Neural cell (in vitro differentiated cells): Measurements from ENCODE around the gene EXOC2. TPM values are rescaled to one million over a fixed set of nuclear protein-coding genes. Genes with fewer than 3 reads are reported as not detected.

Experiments used
- H2AFZ ChIP-seq: fragments of 200-600, 300-800 bp; sonication (generic), shearing (Covaris generic); 2 replicates; pipeline ENCODE4 v1.6.0; 2014; ENCODE audit warnings: low read depth, mild to moderate bottlenecking, antibody characterized with exemption, low read length, moderate library complexity
- H3F3A ChIP-seq: fragments of 200-600 bp; shearing (Covaris generic); 2 replicates; pipeline ENCODE4 v1.6.1; 2016; ENCODE audit warnings: mild to moderate bottlenecking, moderate library complexity, mixed read lengths, antibody characterized with exemption, low read length; ENCODE audit not compliant: insufficient read depth, poor library complexity, severe bottlenecking
- H3K27ac ChIP-seq: fragments of 200-600, 300-800 bp; sonication (generic), shearing (Covaris generic); 2 replicates; pipeline ENCODE4 v1.5.1; 2014; ENCODE audit warnings: mild to moderate bottlenecking, low read length, moderate library complexity
- H3K27me3 ChIP-seq: fragments of 300-800, 200-600 bp; sonication (generic), shearing (Covaris generic); 2 replicates; pipeline ENCODE4 v1.6.0; 2014; ENCODE audit warnings: mild to moderate bottlenecking, low read depth, low read length, moderate library complexity; ENCODE audit not compliant: insufficient read depth
- H3K36me3 ChIP-seq: fragments of 300-800, 200-600 bp; sonication (generic), shearing (Covaris generic); 2 replicates; pipeline ENCODE4 v1.5.1; 2014; ENCODE audit warnings: mild to moderate bottlenecking, antibody characterized with exemption, low read length, moderate library complexity; ENCODE audit not compliant: insufficient read depth
- H3K4me2 ChIP-seq: fragments of 300-800, 200-600 bp; sonication (generic), shearing (Covaris generic); 2 replicates; pipeline ENCODE4 v1.6.0; 2014; ENCODE audit warnings: mild to moderate bottlenecking, low read length
- H3K4me3 ChIP-seq: fragments of 300-800, 200-600 bp; sonication (generic), shearing (Covaris generic); 2 replicates; pipeline ENCODE4 v1.5.1; 2014; ENCODE audit warnings: mild to moderate bottlenecking, low read length, moderate library complexity
- H3K79me2 ChIP-seq: fragments of 200-600 bp; shearing (Covaris generic); replicated peaks from 2 replicates; pipeline ENCODE4 v1.6.0; 2014; ENCODE audit warnings: mild to moderate bottlenecking, low read length, moderate library complexity; ENCODE audit not compliant: insufficient read depth
- H3K9ac ChIP-seq: fragments of 300-800, 200-600 bp; sonication (generic), shearing (Covaris generic); 2 replicates; pipeline ENCODE4 v1.6.1; 2016; ENCODE audit warnings: mild to moderate bottlenecking, low read length, mixed read lengths
- H3K9me2 ChIP-seq: fragments of 200-600 bp; shearing (Covaris generic); 2 replicates; pipeline ENCODE4 v1.6.1; 2016; ENCODE audit warnings: mild to moderate bottlenecking, low read length, mixed read lengths; ENCODE audit not compliant: insufficient read depth
- H3K9me3 ChIP-seq: fragments of 200-600, 300-800 bp; sonication (generic), shearing (Covaris generic); 2 replicates; pipeline ENCODE4 v1.6.1; 2016; ENCODE audit warnings: mild to moderate bottlenecking, mixed run types, low read length, moderate library complexity, mixed read lengths
- H4K20me1 ChIP-seq: fragments of 200-600 bp; shearing (Covaris generic); 2 replicates; pipeline ENCODE4 v1.6.1; 2016; ENCODE audit warnings: mild to moderate bottlenecking, mixed run types; ENCODE audit not compliant: insufficient read depth
- CTCF ChIP-seq: fragments of 450-650 bp; IDR thresholded peaks from 2 replicates; pipeline ENCODE4 v1.5.1; 2014; ENCODE audit warnings: antibody characterized with exemption, mild to moderate bottlenecking, moderate library complexity; ENCODE audit not compliant: poor library complexity, severe bottlenecking
- EP300 ChIP-seq: fragments of 450-650 bp; conservative IDR thresholded peaks from 2 replicates; pipeline ENCODE4 v1.6.1; 2014; ENCODE audit warnings: antibody characterized with exemption, mild to moderate bottlenecking, moderate library complexity; ENCODE audit not compliant: poor library complexity, severe bottlenecking
- EZH2 ChIP-seq: fragments of 200-600, 300-800 bp; shearing (Covaris generic), sonication (generic); IDR thresholded peaks from 2 replicates; pipeline ENCODE4 v1.6.1; 2014; ENCODE audit warnings: antibody characterized with exemption, low read length, borderline replicate concordance, mild to moderate bottlenecking; ENCODE audit not compliant: insufficient read depth, poor library complexity, severe bottlenecking
- MXI1 ChIP-seq: fragments of 450-650 bp; conservative IDR thresholded peaks from 2 replicates; pipeline ENCODE4 v1.6.1; 2014; ENCODE audit warnings: antibody characterized with exemption, mild to moderate bottlenecking; ENCODE audit not compliant: poor library complexity, severe bottlenecking
- POLR2AphosphoS5 ChIP-seq: IDR thresholded peaks from 2 replicates; pipeline ENCODE4 v1.6.1; 2012
- RAD21 ChIP-seq: fragments of 450-650 bp; conservative IDR thresholded peaks from 2 replicates; pipeline ENCODE4 v1.6.1; 2014; ENCODE audit warnings: antibody characterized with exemption, mild to moderate bottlenecking, moderate library complexity
- REST ChIP-seq: IDR thresholded peaks from 2 replicates; pipeline ENCODE4 v1.6.1; 2012; ENCODE audit warnings: borderline replicate concordance
- SMC3 ChIP-seq: fragments of 450-650 bp; conservative IDR thresholded peaks from 2 replicates; pipeline ENCODE4 v1.6.1; 2014; ENCODE audit warnings: antibody characterized with exemption, mild to moderate bottlenecking, moderate library complexity; ENCODE audit not compliant: poor library complexity
- TAF1 ChIP-seq: IDR thresholded peaks from 2 replicates; pipeline ENCODE4 v1.6.1; 2012; ENCODE audit warnings: low read depth
- polyA plus RNA-seq: library from polyadenylated mRNA; depleted of rRNA; stranded (reverse); fragments of >200 nt; gene quantifications from 2 replicates; pipeline ENCODE4 v1.2.3, GENCODE V29; 2014

EXOC2 gene
- polyA plus RNA-seq, 1 donor from 2014 or later = 38.6 TPM

GRCh38 chr6:684831-685636 is 7.9 kb downstream of the EXOC2 start (continued):
- TF ChIP-seq REST = no peak
- TF ChIP-seq EP300 = no peak

GRCh38 chr6:683742-684440 is 9.0 kb downstream of the EXOC2 start:
- Histone ChIP-seq H3K79me2 (peaks cover 35% of the 10 kb centered on the region), H3K27ac (peak overlapping the region; percentile 66), H3F3A (no peaks in the 10 kb centered on the region), H3K4me2 (peak overlapping the region; percentile 65), H2AFZ (no peak overlapping the region), H4K20me1 (no peaks in the 10 kb centered on the region), H3K4me3 (peak overlapping the region; percentile 66), H3K9me2 (no peaks in the 10 kb centered on the region), H3K9me3 (no peaks in the 10 kb centered on the region), H3K9ac (peak overlapping the region; percentile 62), H3K27me3 (no peaks in the 10 kb centered on the region), H3K36me3 (no peaks in the 10 kb centered on the region)
- TF ChIP-seq MXI1 (peak; percentile 32), EP300 (peak; percentile 81), RAD21 (peak; percentile 44), EZH2 (no peak), CTCF (peak; percentile 11), SMC3 (peak; percentile 50), TAF1 (no peak), POLR2AphosphoS5 (peak; percentile 49), REST (peak; percentile 61)
